G401 (cell line): ENCODE data around the gene RIOK3. TPM values are rescaled to one million over a fixed set of nuclear protein-coding genes. Genes with fewer than 3 reads are reported as not detected.
A peak's percentile ranks its signal among the peaks of the same experiment; 100 is the strongest.
"Not testable (repeated sequence)": the region's sequence is repeated elsewhere in the genome, so short reads cannot be mapped to it uniquely, and the experiment has no call there.

Experiments
- DNase-seq: peaks from one replicate; pipeline ENCODE4 v3.0.0-alpha.2; 2015; ENCODE audit warnings: low spot score
- in situ Hi-C: cut with HindIII; loops from 2 replicates; pipeline ENCODE4 v1.10.0; 2016; ENCODE audit warnings: low sequenced_read_pairs, mixed read lengths
- total RNA-seq: library from RNA; depleted of rRNA; stranded (reverse); fragments of >200 nt; shearing (Covaris generic); gene quantifications from 2 replicates; pipeline ENCODE4 v1.2.3, GENCODE V29; 2014; rRNA removed

Gene RIOK3
- 27.3 and 50.2 TPM in 2 replicates for total RNA-seq

GRCh38 chr18:23452728-23453679 is at the start of gene RIOK3:
Gene RIOK3, plus strand, starts transcription at chr18:23453287. Its CDS starts 153 bp downstream, at chr18:23453440.
- in situ Hi-C loops = no loop called here
- DNase-seq = peak; percentile 99

GRCh38 chr18:23403310-23403709 is 49.8 kb upstream of the RIOK3 start:
- DNase-seq = no peak
- in situ Hi-C loops = no loop called here

- in situ Hi-C loops = no loop called here
- DNase-seq = no peak
Measured at GRCh38 chr18:23405636-23406035, 47.5 kb upstream of the RIOK3 start.

- in situ Hi-C loops = no loop called here
- DNase-seq = no peak
Measured at GRCh38 chr18:23406271-23406787, 46.8 kb upstream of the RIOK3 start.

- DNase-seq = no peak
Measured at GRCh38 chr18:23412351-23412964, 40.6 kb upstream of the RIOK3 start.

GRCh38 chr18:23415515-23415914 is 37.6 kb upstream of the RIOK3 start:
- DNase-seq = peak; percentile 19
- in situ Hi-C loops = no loop called here

More at GRCh38 chr18:23412351-23412964, 40.6 kb upstream of the RIOK3 start:
- in situ Hi-C loops = no loop called here

GRCh38 chr18:23416298-23416697 is 36.8 kb upstream of the RIOK3 start:
- DNase-seq = no peak
- in situ Hi-C loops = no loop called here

- DNase-seq = no peak
- in situ Hi-C loops = no loop called here
Measured at GRCh38 chr18:23421277-23421676, 31.8 kb upstream of the RIOK3 start.

- DNase-seq = peak; percentile 42
- in situ Hi-C loops = no loop called here
Measured at GRCh38 chr18:23422751-23423418, 30.2 kb upstream of the RIOK3 start.

- no peak for DNase-seq
- in situ Hi-C loops = no loop called here
Measured at GRCh38 chr18:23424616-23425015, 28.5 kb upstream of the RIOK3 start.

- in situ Hi-C loops = no loop called here
Measured at GRCh38 chr18:23428821-23429220, 24.3 kb upstream of the RIOK3 start.

GRCh38 chr18:23429538-23429937 is 23.5 kb upstream of the RIOK3 start:
- DNase-seq, in situ Hi-C loops: not testable (repeated sequence)

More at GRCh38 chr18:23428821-23429220, 24.3 kb upstream of the RIOK3 start:
- no peak for DNase-seq

GRCh38 chr18:23433360-23433759 is 19.7 kb upstream of the RIOK3 start:
- no peak for DNase-seq
- in situ Hi-C loops = no loop called here

GRCh38 chr18:23437357-23438045 is 15.6 kb upstream of the RIOK3 start:
- in situ Hi-C loops = no loop called here
- DNase-seq = peak; percentile 79

GRCh38 chr18:23438046-23438377 is 15.1 kb upstream of the RIOK3 start:
- no peak for DNase-seq
- in situ Hi-C loops = no loop called here

GRCh38 chr18:23438608-23439366 is 14.3 kb upstream of the RIOK3 start:
- in situ Hi-C loops = no loop called here

GRCh38 chr18:23440131-23440530 is 13.0 kb upstream of the RIOK3 start:
- no peak for DNase-seq
- in situ Hi-C loops = no loop called here

More at GRCh38 chr18:23438608-23439366, 14.3 kb upstream of the RIOK3 start:
- DNase-seq = no peak

- in situ Hi-C loops = no loop called here
- no peak for DNase-seq
Measured at GRCh38 chr18:23442958-23443357, 10.1 kb upstream of the RIOK3 start.
